ENCODE results near the gene SLCO1A2.

- TF ChIP-seq CTCF (IDR thresholded peaks at IDR 0.05; ENCODE audit: low read depth, low read length) (no peak), EZH2phosphoT487 (IDR thresholded peaks at IDR 0.05; ENCODE audit: low read depth) (no peak)
Observed at GRCh38 chr12:21341769-21342168, 7.1 kb upstream of the SLCO1A2 start.
